HuH-7.5 (cell line): Measurements from ENCODE around the gene CAMSAP1.

Source experiments
- DNase-seq: peaks from one replicate; pipeline ENCODE4 v3.0.0; 2011; ENCODE audit warnings: low spot score

The CAMSAP1 gene

DNA sequence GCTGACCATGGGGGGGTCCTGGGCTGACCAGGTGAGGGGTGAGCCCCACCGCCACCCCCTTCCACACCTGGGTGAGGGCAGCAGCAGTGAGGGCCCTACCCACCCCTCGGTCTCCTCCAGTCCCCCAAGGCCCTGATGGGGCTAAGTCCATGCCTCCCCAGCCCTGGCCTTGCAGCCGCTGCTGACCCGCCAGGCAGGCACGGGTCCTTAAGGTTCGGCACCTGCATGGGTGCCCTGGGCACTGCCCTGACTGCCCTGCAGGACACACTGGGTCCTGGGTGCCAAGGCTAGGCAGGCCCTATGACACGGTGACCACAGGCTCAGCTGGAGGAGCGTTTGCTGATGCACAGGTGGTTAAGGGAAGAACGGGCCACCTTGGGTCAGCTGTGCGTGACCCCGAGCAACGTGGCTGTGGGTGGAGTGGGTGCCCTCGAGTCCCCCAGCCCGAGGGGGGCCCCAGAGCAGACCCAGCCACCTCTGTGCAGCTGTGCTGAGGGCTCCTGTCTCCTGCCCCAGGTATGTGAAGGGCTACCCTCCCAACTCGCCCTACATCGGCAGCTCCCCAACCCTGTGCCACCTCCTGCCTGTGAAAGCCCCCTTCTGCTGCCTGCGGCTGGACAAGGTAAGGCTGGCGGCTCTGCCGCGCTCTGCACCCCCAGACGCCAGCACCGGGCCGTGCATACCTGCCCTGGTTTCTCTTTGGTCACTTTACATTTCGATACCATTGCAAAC lies 132.4 kb downstream of the CAMSAP1 start:
- no peak for DNase-seq

DNA sequence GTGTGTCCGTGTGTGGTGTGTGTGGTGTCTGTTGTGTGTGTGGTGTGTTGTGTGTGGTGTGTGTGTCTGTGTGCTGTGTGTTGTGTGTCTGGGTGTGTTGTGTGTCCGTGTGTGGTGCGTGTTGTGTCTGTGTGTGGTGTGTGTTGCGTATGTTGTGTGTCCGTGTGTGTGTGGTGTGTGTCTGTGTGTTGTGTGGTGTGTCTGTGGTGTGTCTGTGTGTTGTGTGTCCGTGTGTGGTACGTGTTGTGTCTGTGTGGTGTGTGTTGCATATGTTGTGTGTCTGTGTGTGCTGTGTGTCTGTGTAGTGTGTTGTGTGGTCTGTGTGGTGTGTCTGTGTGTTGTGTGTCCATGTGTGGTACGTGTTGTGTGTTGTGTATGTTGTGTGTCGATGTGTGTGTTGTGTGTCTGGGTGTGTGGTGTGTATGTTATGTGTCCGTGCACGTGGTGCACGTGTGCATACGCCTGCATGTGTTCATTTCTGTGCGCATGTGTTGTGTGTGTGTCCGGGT lies 133.1 kb downstream of the CAMSAP1 start:
- DNase-seq: no peak

DNA sequence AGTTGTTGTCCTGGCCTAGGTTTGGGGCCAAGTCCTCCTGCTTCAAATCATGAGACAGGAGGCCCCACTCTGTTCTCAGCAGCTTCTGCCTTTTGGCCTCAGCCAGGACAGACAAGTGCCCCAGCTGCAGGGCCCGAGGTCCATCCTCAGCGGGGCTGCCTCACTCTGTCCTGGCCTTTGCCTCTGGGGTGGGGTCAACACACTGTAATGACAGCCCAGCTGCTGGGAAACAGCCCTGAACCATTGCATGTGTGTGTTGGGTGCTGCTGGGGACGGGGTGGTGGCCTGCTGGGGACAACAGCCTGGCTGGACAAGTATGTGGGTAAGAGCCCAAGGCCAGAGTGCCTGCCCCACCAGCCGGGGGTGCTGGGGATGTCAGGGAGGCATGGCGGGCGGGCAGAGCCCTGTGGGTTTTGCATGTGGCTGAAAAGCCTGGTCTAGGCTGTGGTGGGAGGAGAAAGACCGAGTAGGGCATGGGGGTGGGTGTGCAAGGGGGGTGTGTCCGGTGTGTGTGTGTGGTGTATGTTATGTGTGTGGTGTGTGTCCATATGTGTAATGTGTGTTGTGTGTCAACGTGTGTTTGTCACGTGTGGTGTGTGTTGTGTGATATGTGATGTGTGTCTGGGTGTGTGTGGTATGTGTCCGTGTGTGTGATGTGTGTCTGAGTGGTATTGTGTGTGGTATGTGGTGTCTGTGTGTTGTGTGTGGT lies 133.7 kb downstream of the CAMSAP1 start:
- DNase-seq: no peak

DNA sequence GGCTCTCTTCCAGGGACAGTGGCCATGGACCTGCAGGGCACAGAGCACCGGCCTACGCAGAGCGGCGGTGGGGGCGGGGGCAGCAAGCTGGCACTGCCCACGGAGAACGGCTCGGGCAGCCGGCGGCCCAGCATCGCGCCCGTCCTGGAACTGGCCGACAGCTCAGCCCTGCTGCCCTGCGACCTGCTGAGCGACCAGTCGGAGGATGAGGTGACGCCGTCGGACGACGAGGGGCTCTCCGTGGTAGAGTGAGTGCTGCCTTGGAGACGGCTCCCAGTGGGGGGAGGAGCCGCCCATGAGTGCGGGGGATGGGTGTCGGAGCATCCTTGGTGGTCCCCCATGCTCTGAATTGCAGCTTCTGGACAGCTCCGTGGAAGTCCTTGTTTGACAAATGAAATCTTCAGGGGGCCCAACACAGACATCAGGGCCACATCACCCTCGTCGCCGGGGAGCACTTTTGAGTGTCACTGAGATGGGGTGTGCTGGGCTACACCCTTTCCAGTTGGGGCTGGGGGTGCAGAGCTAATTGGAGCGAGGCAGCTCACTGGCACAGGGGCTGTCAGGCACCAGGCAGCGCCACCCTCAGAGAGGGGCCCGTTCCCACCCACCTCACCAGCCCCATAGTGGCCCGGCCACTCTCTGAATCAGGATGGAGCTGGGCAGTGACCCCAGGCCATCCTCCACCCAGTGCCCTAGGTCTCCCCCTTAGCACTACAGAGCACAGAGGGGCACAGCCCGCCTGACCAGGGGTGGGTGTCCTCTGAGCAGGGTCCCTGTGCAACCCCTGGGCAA lies 134.4 kb downstream of the CAMSAP1 start:
- DNase-seq: no peak

DNA sequence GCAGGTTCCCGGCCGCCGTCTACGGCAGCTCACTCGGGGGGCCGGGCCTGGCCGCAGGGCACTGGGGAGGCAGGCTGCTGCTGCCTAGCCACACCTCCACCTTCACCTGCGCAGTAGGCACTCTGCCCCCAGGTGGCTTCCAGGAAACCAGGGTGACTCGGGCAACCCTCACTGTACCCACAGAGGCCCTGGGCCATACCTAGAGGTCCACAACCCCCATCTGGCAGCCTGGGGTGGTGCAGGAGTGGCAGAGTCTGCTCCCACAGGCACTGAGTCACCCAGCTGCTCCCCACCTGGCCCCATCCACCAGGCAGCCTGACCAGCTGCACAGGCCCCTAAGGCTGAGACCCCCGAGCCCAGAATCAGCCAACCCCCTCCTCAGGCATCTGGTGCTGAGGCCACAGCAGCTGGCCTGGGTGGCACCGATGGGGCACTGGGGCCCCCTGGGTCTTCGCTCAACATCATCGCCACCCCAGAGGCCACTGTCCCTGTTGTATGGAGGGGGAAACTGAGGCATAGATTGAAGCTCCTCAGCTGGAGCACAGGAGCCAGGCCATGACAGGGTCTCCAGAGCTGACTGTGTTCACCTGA lies 135.2 kb downstream of the CAMSAP1 start:
- no peak for DNase-seq

DNA sequence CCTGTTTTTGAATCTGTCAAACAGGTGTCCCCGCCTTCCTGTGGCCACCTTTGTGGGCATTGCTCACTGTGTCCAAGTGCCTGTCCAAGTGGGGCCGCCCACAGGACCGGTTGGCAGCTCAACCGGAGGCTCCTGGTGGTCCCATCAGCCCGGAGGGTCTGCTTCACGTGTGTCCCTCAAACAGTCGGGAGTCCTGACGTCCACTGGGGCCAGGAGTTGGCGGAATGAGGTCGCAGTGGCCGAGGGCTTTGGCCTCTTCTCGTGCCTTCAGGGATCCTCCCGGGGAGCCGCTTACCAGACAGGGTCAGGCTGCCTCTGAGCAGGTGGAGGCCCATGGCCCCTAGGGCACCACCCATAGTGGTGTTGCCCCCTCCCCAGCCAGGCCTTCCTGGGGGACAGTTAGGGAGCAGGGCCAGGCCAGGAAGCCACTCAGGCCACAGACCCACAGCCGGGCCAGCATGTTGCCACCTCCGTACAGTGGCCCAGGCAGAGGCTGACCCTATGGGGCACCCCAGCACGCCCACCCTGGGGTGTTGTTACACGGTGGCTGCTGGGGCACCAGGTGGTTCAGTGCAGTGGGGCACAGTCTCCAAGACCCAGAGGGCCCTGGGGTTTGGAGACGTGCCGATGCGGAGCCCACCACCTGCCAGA lies 135.8 kb downstream of the CAMSAP1 start:
- DNase-seq: no peak

DNA sequence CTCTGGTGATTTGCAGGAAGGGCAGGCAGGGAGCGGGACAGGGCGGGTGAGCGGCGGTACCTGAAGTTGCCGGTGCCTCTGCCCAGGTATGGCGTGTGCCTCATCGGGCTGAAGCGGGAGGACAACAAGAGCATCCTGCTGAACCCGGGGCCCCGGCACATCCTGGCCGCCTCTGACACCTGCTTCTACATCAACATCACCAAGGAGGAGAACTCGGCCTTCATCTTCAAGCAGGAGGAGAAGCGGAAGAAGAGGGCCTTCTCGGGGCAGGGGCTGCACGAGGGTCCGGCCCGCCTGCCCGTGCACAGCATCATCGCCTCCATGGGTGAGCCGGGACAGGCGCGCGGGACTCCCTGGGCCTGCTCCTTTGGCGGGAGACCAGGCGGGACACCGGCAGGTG lies 136.6 kb downstream of the CAMSAP1 start:
- DNase-seq: no peak

DNA sequence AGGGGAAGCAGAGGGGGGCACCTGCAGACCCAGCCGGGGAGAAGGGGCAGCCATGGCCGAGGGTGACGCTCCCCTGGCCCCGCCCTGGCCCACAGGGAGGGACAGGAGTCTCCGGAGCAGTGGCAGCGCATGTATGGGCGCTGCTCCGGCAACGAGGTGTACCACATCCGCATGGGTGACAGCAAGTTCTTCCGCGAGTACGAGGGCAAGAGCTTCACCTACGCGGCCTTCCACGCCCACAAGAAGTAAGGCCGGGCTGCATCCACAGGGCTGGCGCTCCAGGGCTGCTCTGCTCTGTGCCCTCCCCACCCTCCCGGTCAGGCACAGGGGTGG lies 137.2 kb downstream of the CAMSAP1 start:
- DNase-seq: no peak

DNA sequence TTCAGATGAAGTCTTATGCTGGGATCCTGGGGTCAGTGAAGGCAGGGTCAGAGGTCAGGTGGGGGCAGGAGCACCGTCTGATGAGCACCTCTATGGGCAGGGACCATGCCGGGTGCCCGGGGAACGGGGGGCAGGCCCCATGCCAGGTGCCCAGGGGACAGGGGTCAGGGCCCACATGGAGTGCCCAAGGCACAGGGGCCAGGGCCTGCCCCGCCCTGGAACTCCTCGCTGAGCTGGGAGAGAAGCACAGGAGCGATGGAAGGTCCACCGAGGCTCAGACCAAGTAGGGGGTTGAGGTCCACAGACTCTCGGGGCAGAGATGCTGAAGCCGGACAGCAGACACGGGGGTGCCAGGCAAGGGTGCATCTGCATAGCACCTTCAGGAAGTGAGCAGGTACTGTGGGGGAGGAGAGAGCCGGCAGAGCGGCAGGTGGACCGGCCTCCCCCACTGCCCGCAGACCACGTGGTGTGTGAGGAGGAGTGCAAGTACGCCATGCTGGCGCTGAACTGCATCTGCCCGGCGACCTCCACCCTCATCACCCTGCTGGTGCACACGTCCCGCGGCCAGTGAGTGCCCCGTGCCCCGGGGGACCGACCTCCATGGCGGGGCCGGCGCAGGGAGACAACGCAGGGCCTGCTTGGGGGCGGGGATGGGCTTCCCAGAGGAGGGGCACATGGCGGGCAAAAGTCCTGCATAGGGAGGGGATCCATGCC lies 137.7 kb downstream of the CAMSAP1 start:
- DNase-seq: no peak

DNA sequence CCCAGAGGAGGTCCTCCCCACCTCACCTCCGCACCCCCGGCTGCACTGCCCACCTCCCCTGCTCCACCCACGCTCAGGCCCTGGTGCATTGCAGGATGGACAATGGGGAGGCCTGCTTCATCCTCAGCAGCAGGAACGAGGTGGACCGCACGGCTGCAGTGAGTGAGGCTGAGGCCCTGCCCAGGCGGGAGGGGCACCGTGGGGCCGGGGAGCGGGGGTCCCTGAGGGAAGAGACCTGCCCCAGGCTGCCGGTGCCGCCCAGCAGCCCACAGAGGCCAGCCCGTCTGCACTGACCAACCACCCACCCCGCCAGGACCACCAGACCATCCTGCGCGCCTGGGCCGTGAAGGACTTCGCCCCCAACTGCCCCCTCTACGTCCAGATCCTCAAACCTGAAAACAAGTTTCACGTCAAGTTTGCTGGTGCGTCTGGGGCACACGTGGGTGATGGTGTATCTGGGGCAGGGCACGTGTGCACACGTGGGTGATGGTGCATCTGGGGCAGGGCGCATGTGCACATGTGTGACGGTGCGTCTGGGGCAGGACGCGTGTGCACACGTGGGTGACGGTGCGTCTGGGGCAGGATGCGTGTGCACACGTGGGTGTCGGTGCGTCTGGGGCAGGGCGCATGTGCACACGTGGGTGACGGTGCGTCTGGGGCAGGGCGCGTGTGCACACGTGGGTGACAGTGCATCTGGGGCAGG lies 138.7 kb downstream of the CAMSAP1 start:
- no peak for DNase-seq

DNA sequence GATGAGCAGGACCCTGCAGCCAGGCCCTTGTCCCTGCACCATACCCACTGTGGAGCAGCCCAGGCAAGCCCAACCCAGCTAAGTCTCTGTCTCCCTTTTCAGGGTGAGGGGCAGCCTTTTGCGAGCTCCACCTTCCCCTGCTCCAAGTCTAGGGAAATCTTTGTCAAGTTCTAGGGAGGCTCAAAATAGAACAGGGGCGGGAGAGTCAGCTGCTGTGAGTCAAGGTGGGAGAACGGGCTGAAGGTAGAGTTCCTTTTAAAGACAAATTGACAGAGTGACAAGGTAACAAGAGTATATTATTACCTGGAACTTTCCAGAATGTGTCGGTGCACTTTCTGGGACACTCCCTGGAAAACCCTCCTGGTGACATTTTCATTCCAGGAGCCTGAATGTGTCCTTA lies 140.6 kb downstream of the CAMSAP1 start:
- no peak for DNase-seq

DNA sequence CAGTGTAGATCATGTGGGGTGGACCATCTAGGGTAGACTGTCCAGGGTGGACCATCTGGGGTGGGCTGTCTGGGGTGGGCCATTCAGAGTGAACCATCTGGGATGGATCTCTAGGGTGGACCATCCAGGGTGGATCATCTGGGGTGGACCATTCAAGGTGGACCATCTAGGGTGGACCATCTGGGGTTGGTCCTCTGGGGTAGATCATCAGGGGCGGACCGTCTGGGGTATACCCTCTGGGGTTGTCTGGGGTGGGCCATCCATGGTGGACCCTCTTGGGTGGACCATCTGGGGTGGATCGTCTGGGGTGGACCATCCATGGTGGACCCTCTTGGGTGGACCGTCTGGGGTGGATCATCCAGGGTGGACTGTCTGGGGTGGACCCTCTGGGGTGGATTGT lies 141.1 kb downstream of the CAMSAP1 start:
- DNase-seq: no peak

DNA sequence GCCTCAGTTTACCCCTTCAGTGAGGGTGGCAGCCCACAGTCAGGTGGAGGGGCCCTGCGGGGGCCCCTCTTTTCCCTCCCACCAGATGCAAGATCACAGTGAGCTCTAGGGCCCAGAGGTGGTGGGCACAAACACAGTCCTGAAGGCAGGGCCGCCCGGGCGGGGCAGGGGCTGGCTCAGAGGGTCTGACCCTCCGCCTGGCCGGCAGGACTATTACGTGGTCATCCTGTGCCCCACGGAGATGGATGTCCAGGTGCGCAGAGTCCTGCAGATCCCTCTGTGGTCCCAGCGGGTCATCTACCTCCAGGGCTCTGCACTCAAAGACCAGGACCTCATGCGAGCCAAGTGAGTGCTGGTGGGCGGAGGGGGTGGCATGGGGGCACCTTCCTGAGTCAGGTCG lies 141.9 kb downstream of the CAMSAP1 start:
- DNase-seq: no peak

DNA sequence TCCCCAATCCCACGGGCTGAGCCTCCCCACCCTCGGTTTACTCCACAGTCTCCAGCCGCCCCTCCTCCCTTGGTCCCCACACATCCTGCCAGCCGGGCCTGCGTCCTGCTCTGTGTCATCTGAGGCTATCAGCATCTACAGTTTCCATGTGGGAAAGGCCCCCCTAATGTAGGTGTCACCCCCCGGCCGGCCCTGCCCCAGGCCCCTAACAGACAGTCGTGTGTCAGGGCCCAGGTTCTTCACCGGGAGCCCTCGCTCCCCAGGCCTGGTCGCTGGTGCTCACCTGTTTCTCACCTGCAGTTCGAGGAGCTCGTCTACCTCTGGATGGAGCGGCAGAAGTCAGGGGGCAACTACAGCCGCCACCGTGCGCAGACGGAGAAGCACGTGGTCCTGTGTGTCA lies 142.6 kb downstream of the CAMSAP1 start:
- no peak for DNase-seq

DNA sequence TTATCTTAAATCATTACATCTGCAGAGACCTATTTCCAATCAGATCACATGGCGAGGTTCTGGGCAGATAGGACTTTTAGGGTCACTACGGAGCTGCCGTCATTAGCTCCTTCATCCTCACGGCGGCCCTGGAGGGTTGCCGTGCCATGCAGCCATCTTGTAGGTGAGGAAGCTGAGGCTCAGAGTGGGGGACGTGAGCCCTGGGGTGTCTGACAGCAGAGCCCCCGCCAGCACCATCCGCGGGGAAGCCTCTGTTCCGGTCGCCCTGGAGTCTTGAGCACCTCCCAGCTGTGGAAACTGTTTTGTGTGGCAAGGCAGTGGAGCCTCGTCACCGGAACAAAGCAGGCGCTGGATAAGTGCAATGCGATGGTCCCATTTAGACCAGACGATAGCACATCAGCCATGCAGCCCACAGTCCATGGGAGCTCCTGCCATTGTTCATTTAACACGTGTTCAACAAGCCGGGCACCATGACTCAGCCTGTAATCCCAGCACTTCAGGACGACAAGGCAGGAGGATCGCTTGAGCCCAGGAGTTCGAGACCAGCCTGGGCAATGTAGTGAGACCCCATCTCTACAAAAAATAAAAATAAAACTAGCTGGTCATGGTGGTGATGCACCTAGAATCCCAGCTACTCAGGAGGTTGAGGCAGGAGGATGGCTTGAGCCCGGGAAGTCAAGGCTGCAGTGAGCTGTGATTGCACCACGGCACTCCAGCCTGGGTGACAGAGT lies 143.5 kb downstream of the CAMSAP1 start:
- DNase-seq: no peak

DNA sequence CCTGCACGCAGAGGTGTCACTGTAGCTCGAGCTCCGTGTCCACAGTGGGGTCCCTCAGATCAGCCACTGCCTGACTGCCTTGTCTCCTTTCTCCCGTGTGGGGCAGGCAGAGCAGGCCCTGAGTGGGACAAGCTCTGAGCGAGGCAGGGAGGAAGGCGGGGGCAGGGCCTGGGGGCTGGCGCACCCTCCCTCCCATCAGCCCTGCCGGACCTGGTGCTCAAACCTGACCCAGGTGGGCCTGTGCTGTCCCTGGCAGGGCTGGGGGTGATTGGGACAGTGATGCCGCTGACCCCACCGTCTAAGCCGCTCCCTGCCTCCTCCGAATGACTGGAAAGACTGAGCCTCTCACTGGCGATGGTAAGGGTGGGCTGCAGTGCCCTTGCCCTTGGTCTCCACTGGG lies 144.4 kb downstream of the CAMSAP1 start:
- no peak for DNase-seq

DNA sequence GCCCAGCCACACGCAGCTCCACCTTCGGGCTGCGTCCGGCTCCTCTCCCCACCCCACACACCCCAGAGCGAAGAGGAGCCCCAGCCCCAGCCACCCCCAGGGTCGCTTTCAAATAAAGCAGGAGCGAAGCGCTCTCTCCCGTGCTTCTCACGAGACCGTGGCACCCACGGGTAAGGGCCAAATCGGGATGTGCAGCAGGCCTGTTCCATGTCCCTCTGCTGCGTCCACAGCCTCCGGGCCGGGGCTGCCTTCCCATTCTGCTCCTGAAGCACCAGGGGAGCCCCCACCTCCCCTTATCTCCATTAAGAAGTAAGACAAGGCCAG lies 145.5 kb downstream of the CAMSAP1 start:
- no peak for DNase-seq

DNA sequence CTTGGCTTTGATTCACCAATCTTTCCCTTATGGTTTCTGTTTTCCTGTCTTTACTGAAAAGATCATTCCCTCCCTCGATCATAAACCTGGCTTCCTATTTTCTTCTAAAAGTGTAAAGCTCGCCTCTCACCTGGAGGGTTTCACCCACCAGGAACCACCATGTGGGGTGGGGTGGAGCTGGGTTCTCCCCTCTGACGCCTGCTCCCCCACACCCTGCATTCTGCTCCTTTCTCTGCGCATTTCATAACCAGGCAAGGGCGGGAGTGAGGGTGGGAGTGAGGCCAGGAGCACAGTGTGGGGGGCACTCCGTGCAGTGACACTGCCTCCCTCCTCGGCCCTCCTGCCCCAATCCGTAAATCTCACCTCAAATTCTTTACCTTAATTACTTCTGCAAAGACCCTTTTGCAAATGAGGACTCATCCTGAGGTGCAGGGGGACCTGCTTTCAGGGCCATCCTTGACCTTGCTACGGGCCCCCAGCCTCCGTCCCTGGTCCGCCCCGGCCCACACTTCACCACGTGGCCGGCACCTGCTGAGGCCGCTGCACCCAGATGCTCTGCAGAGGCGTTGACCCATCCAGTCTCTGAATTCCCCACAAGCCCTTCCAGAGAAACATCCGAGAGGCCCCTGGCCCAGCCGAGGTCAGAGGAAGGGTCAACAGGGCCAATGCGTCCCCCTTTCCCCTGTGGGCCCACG lies 146.0 kb downstream of the CAMSAP1 start:
- DNase-seq: no peak

DNA sequence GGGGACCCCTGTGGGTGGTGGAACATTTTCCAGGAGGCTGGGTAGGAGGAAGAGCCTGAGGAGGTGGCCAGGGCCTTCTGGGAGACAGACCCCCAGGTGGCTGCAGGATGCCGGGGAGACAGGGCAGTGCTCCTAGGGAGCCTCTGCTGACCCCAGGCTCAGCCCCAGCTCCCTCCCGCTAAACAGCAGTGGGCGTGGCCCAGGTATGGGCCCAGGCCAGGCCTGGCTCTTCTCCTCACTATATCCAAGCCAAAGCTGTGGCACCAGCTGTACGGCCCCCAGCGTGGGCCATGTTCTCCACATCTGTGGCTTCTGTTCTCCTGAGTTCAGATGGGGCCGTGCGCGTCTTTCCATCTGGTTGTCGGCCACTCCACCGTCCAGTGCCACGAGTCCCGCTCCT lies 146.9 kb downstream of the CAMSAP1 start:
- DNase-seq: no peak
